HG03469 (cell line): Measurements from ENCODE around the gene ADCK2.
A peak's percentile ranks its signal among the peaks of the same experiment; 100 is the strongest.
"Not testable (repeated sequence)": the region's sequence is repeated elsewhere in the genome, so short reads cannot be mapped to it uniquely, and the experiment has no call there.

Experiments used
- ATAC-seq: cut with Tn5 transposase; IDR thresholded peaks from one replicate; pipeline ENCODE4 v1.9.1; 2021; ENCODE audit warnings: mild to moderate bottlenecking, moderate library complexity, moderate number of reproducible peaks; ENCODE audit not compliant: unreplicated experiment

Gene ADCK2

GRCh38 chr7:140645166-140645900 lies 27.4 kb upstream of the ADCK2 start:
- no peak for ATAC-seq

GRCh38 chr7:140646931-140647647 lies 25.7 kb upstream of the ADCK2 start:
- ATAC-seq: peak; percentile 58

DNA sequence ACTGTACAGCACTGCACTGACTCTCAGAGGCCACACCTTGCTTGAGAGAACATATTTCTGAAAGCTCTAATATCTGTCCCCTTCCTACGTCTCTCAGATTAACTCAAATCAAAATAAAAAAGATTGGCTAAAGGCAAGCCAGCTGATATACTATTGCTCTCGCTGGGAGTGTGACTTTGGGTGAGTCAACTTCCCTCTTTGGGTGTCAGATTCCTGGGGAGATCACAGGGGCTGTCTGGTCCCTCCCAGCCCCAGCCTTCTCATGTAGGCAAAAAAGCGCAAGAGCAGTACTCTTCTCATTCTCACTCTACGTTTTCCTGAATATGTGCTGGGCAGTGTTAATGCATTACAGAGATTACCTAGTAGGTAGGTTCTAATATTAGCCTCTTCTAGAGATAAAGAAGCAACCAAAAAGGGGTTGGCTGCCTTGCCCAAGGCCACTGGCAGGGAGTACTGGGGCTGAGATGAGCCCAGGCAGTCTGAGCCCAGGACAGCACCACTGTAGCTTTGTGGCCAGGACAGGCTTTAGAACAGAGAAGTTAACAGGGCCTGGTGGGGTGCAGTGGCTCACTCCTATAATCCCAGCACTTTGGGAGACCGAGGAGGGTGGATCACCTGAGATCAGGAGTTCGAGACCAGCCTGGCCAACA lies 23.1 kb upstream of the ADCK2 start:
- no peak for ATAC-seq

- ATAC-seq: no peak
Measured at GRCh38 chr7:140650367-140650766, 22.4 kb upstream of the ADCK2 start.

GRCh38 chr7:140653319-140654108 lies 19.2 kb upstream of the ADCK2 start:
- ATAC-seq: no peak

DNA sequence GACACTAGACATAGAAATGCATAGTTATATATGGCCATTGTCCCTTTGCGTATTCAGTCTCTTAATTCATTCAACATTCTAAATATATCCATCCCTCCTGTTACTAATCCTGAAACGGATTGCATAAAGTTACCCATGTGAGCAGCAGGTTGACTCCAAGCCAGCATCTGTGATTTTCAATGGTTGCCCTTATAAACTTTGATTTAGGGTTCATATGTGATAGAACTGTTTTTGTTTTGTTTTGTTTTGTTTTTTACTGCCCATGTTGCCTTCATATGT lies 18.7 kb upstream of the ADCK2 start:
- no peak for ATAC-seq

GRCh38 chr7:140654661-140655060 lies 18.1 kb upstream of the ADCK2 start:
- no peak for ATAC-seq

DNA sequence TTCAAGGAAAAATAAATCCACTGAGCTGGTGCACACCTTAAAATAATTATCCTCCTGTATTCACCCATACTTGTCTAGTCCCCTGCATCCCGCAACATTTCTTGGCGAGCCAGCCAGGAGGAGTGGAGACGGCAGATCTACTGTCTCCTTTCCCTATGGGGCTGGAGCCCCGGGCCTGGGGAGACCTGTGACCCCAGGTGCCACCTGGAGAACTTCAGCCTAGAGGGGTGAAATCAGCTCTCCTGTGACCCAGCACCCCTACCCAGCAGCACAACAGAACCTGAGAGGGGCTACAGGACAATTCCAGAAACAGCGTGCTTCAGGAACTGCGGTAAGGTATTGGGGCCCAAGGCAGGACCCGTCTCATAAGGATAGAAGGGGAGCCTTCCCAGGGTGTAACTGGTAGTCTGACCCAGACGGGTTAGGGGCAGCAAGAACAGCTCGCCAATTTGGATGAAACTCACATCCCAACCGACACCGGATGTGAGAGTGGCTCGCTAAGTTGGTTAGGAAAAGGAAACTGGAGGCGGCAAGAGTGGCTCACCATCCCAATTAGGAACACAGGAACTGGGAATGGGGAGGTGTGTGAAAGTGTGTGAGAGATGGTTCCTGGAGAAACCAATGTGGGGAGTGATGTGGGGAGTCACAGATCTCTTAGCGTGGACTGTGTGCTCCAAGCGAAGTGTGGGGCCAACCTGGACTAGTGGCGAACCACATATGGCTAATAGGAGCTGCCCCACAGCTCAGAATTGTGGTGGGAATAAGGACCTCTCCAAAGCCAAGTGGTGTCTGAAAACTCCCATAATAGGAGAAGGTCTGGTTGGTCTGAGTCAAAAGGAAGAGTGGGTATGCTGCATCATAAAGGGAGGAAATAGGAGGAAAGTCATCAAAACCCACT lies 17.0 kb upstream of the ADCK2 start:
- ATAC-seq: no peak

GRCh38 chr7:140656548-140657515 lies 15.9 kb upstream of the ADCK2 start:
- ATAC-seq: peak; percentile 88

GRCh38 chr7:140657891-140658290 lies 14.9 kb upstream of the ADCK2 start:
- ATAC-seq: no peak

GRCh38 chr7:140659856-140660255 lies 12.9 kb upstream of the ADCK2 start:
- ATAC-seq: no peak

DNA sequence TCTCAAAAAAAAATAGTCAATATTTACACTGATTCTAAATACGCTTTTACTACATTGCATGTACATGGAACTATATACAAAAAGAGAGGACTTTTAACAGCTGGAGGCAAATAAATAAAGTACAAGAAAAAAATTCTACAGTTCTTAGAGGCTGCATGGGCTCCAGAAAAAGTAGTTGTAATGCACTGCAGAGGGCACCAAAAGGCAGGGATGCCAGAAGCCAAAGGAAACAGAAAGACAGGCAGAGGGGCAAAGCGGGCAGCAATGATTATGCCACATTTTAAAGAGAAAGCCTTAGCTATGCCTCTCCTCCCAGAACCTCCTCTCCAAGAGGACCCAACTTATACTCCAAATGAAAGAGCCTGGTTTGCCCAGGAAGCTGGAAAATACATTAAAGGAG lies 11.6 kb upstream of the ADCK2 start:
- no peak for ATAC-seq

DNA sequence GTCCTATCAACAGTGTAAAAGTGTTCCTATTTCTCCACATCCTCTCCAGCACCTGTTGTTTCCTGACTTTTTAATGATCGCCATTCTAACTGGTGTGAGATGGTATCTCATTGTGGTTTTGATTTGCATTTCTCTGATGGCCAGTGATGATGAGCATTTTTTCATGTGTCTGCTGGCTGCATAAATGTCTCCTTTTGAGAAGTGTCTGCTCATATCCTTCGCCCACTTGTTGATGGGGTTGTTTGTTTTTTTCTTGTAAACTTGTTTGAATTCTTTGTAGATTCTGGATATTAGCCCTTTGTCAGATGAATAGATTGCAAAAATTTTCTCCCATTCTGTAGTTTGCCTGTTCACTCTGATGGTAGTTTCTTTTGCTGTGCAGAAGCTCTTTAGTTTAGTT lies 9.8 kb upstream of the ADCK2 start:
- not testable (repeated sequence) for ATAC-seq

GRCh38 chr7:140667476-140667875 lies 5.3 kb upstream of the ADCK2 start:
- ATAC-seq: no peak

- no peak for ATAC-seq
Measured at GRCh38 chr7:140668641-140669040, 4.1 kb upstream of the ADCK2 start.

DNA sequence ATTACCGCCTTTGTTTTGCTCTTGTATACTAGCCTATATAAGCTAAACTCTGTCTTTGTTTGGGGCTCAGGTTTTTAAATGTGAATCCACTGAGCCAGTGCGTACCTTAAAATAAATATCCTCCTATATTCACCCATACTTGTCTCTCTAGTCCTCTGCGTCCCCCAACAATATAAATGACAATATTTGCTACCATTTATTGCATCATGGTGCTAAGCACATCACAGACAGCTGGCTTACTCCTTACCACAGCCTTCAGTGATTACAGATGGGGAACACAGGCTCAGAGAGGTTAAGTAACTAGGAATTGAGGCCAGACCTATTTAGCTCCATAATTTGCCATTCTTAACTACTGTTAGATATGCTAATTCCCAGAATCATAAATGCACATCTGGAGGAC lies 3.4 kb upstream of the ADCK2 start:
- ATAC-seq: no peak

DNA sequence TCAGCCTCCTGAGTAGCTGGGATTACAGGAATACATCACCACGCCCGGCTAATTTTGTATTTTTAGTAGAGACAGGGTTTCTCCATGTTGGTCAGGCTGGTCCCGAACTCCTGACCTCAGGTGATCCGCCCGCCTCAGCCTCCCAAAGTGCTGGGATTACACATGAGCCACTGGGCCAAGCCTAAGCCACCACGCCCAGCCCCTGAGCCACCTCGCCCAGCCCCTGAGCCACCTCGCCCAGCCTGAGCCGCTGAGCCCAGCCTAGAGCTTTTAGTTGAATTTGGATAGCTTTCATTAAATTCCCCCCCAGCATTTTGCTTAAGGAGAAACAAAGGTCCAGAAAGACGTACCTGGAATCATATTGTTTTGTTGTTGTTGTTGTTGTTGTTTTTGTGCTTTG lies 2.9 kb upstream of the ADCK2 start:
- ATAC-seq: not testable (repeated sequence)

GRCh38 chr7:140670343-140670935 lies 2.3 kb upstream of the ADCK2 start:
- no peak for ATAC-seq

DNA sequence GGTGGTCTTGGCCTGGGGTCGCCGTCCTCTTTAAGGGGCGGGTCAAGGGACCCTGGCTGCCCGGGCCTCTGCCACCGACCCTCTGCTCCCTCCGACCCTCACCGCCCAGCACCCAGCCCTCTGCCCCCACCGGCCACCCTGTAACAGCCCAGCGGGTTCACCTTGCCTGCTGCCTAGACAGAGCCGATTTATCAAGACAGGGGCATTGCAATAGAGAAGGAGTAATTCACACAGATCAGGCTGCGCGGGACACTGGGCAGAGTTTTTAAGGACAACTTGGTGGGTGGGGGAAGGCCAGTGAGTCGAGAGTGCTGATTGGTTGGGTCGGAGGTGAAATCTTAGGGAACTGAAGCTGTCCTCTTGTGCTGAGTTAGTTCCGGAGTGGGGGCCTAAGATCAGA lies 779 bp upstream of the ADCK2 start:
- ATAC-seq: no peak
